K562 (cell line): ENCODE data around the gene ZNF200. TPM values are rescaled to one million over a fixed set of nuclear protein-coding genes. Genes with fewer than 3 reads are reported as not detected.

ENCODE experiments used
- DPF2 ChIP-seq: fragments of 450-650 bp; IDR thresholded peaks from 2 replicates; pipeline ENCODE4 v1.6.1; 2016
- FOXM1 ChIP-seq, 2 experiments: fragments of 450-650 bp in 1 of 2; sonication (generic) in 1 of 2; formaldehyde crosslinking in 1 of 2; IDR thresholded peaks; 2 replicates each; pipeline versions ENCODE4 v1.6.1 to v1.9.0; 2017 to 2022; ENCODE audit warnings: low read depth in 2 of 2, mild to moderate bottlenecking in 2 of 2, missing genetic modification reagents in 1 of 2, moderate library complexity in 1 of 2
- GATA2 ChIP-seq: sonication (generic); formaldehyde crosslinking; IDR thresholded peaks from 2 replicates; pipeline ENCODE4 v1.4.0; 2020; ENCODE audit warnings: mild to moderate bottlenecking, missing genetic modification reagents
- KHSRP ChIP-seq: fragments of 450-650 bp; IDR thresholded peaks from 2 replicates; pipeline ENCODE4 v1.6.1; 2017
- MAFK ChIP-seq: IDR thresholded peaks from 2 replicates; pipeline ENCODE4 v1.6.1; 2011; ENCODE audit warnings: low read length, improper control_type of control experiment
- NCOA2 ChIP-seq, 2 experiments: fragments of 450-650 bp; IDR thresholded peaks; 2 replicates each; pipeline ENCODE4 v1.6.1; 2018; ENCODE audit warnings: mild to moderate bottlenecking in 2 of 2, moderate library complexity in 1 of 2; ENCODE audit not compliant: partially characterized antibody in 2 of 2
- NR3C1 ChIP-seq: sonication (generic); formaldehyde crosslinking; IDR thresholded peaks from 2 replicates; pipeline ENCODE4 v1.8.1; 2022; ENCODE audit warnings: missing genetic modification reagents
- NR4A1 ChIP-seq, 2 experiments: fragments of 250-450 bp in 1 of 2; fragments of 450-650 bp in 1 of 2; sonication (Bioruptor Pico) in 1 of 2; IDR thresholded peaks; 2 replicates each; pipeline versions ENCODE4 v1.4.0 to v1.6.1; 2016 to 2020; ENCODE audit warnings: mild to moderate bottlenecking in 2 of 2, missing compliant biosample characterization in 1 of 2, missing genetic modification characterization in 1 of 2, moderate library complexity in 1 of 2
- PTBP1 ChIP-seq: fragments of 200-400 bp; formaldehyde crosslinking; IDR thresholded peaks from 2 replicates; pipeline ENCODE4 v1.6.1; 2017; ENCODE audit warnings: low read depth, low read length
- RBM22 ChIP-seq: fragments of 200-400 bp; formaldehyde crosslinking; IDR thresholded peaks from 2 replicates; pipeline ENCODE4 v1.6.1; 2018; ENCODE audit warnings: low read length, low read depth; ENCODE audit not compliant: poor library complexity, severe bottlenecking
- TSC22D4 ChIP-seq: fragments of 450-650 bp; IDR thresholded peaks from 2 replicates; pipeline ENCODE4 v1.6.1; 2016; ENCODE audit warnings: missing genetic modification characterization, missing biosample characterization, control low read depth
- ZNF318 ChIP-seq, 2 experiments: fragments of 450-650 bp; IDR thresholded peaks; 2 replicates each; pipeline ENCODE4 v1.6.1; 2016; ENCODE audit warnings: mild to moderate bottlenecking in 2 of 2, borderline replicate concordance in 1 of 2, low read depth in 1 of 2, moderate library complexity in 1 of 2
- polyA plus RNA-seq, 8 experiments: library from polyadenylated mRNA; depleted of rRNA in 4 of 8; stranded (reverse) in 5 of 8; unstranded in 3 of 8; fragments of >200 nt; fragmentation: Nextera tagmentation in 2 of 8; fragmentation: Illumina TruSeq in 1 of 8; extraction: Ambion mirVana in 2 of 8; extraction: Trizol in 1 of 8; gene quantifications; 2 replicates each; pipeline versions ENCODE4 v1.2.1 to v1.2.3, GENCODE V29; 2011 to 2014; ENCODE audit warnings: inconsistent platforms in 1 of 8, missing spikeins in 1 of 8
- total RNA-seq, 7 experiments: library from RNA; depleted of rRNA in 6 of 7; stranded (reverse); fragments of >200 nt in 6 of 7; fragmentation: Illumina TruSeq in 2 of 7; extraction: Trizol in 2 of 7; gene quantifications; 2 replicates each; pipeline versions ENCODE4 v1.2.1 to v1.2.3, GENCODE V29; 2011 to 2021; ENCODE audit warnings: low replicate concordance in 1 of 7
- TF ChIP-seq, protein P1 (sequence below): fragments of 450-650 bp; formaldehyde crosslinking; IDR thresholded peaks from 2 replicates; pipeline ENCODE4 v1.4.0; 2020; ENCODE audit warnings: mild to moderate bottlenecking, moderate library complexity
- TF ChIP-seq, protein P2 (sequence below): fragments of 450-650 bp; IDR thresholded peaks from 2 replicates; pipeline ENCODE4 v1.6.1; 2016; ENCODE audit warnings: mild to moderate bottlenecking

ZNF200 gene
- total and polyA plus RNA-seq, 9 of the 15 experiments (the other 6 are each of a cell fraction or from before 2014, with no cell fraction given), result 4.8 to 14.5 (median 9.2) TPM

- TF ChIP-seq, protein P1, sequence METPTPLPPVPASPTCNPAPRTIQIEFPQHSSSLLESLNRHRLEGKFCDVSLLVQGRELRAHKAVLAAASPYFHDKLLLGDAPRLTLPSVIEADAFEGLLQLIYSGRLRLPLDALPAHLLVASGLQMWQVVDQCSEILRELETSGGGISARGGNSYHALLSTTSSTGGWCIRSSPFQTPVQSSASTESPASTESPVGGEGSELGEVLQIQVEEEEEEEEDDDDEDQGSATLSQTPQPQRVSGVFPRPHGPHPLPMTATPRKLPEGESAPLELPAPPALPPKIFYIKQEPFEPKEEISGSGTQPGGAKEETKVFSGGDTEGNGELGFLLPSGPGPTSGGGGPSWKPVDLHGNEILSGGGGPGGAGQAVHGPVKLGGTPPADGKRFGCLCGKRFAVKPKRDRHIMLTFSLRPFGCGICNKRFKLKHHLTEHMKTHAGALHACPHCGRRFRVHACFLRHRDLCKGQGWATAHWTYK (CRISPR knock-in tag), result no peak
- no peak for TF ChIP-seq MAFK
- no peak for TF ChIP-seq ZNF318 (IDR thresholded peaks at IDR 0.05; ENCODE audit: borderline replicate concordance in 1 of 2, low read depth in 1 of 2)
- no peak for TF ChIP-seq NR4A1 (CRISPR knock-in tag; IDR thresholded peaks at IDR 0.05)
- TF ChIP-seq NR4A1 (tag; IDR thresholded peaks at IDR 0.05), result peak; percentile 49; the same call in 1 of the 2 replicates
- peak; percentile 95 for TF ChIP-seq NR3C1 (CRISPR knock-in tag)
- TF ChIP-seq GATA2 (CRISPR knock-in tag), result no peak
- no peak for TF ChIP-seq NCOA2 (IDR thresholded peaks at IDR 0.05; ENCODE audit: partially characterized antibody in 2 of 2)
- TF ChIP-seq DPF2, result no peak
- TF ChIP-seq FOXM1 (IDR thresholded peaks at IDR 0.05; ENCODE audit: low read depth), result no peak
- no peak for TF ChIP-seq FOXM1 (CRISPR knock-in tag; IDR thresholded peaks at IDR 0.05; ENCODE audit: low read depth)
- TF ChIP-seq PTBP1, result no peak
- TF ChIP-seq KHSRP, result no peak
- TF ChIP-seq, protein P2, sequence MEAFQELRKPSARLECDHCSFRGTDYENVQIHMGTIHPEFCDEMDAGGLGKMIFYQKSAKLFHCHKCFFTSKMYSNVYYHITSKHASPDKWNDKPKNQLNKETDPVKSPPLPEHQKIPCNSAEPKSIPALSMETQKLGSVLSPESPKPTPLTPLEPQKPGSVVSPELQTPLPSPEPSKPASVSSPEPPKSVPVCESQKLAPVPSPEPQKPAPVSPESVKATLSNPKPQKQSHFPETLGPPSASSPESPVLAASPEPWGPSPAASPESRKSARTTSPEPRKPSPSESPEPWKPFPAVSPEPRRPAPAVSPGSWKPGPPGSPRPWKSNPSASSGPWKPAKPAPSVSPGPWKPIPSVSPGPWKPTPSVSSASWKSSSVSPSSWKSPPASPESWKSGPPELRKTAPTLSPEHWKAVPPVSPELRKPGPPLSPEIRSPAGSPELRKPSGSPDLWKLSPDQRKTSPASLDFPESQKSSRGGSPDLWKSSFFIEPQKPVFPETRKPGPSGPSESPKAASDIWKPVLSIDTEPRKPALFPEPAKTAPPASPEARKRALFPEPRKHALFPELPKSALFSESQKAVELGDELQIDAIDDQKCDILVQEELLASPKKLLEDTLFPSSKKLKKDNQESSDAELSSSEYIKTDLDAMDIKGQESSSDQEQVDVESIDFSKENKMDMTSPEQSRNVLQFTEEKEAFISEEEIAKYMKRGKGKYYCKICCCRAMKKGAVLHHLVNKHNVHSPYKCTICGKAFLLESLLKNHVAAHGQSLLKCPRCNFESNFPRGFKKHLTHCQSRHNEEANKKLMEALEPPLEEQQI, result no peak
- TF ChIP-seq RBM22, result peak; percentile 24
- no peak for TF ChIP-seq TSC22D4 (tag)
These were observed 29.4 kb upstream of the ZNF200 start (continued) for GRCh38 chr16:3264137-3265036.
